ENCODE data around the gene CEP85. TPM values are rescaled to one million over a fixed set of nuclear protein-coding genes. Genes with fewer than 3 reads are reported as not detected.

Gene CEP85
- total and polyA plus RNA-seq, 2 of the 13 experiments (the other 11 are each of a cell fraction or from before 2014, with no cell fraction given) = 16.1 to 26.7 TPM

DNA sequence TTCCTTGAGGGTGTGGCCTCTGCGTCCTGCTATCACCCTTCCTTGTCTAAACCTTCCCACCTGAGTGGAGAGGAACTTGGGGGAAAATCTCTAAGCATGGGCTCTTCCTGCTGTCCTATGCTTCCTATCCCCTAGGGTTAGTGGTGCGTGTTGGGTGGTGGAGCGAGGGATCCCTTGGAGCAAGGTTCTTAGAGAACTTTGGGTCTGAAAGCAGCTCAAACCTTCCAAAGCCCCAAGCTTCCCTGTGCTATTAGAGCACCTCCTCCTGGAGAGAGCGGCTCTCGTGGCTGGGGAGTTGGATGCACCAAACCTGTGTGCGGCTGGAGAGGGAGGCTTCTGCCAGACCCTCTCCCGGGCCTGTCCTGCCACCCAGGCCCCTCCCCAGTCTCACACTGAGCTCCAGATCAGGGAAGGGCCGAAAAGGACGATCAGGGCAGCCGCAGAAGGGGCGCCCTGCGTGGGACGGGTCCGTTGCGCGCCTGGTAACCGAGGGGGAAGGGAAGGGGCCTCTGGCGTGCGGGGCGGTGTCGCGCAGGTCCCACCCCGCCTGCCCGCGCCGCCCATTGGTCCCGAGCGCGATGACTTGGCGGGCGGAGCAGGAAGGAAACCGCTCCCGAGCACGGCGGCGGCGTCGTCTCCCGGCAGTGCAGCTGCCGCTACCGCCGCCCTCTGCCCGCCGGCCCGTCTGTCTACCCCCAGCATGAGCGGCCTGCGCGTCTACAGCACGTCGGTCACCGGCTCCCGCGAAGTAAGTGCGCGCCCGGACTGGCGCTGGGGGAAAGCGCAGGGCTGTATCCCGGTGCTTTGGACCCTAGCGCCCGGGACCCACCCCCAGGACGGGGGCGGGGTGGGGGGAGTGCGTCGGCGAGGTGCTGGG is 45.7 kb downstream of the CEP85 start, which contains the start of gene SH3BGRL3 (continued):
- TF ChIP-seq ZNF773 (CRISPR knock-in tag; IDR thresholded peaks at IDR 0.05; ENCODE audit: borderline replicate concordance) (no peak), CHCHD3 (CRISPR knock-in tag; IDR thresholded peaks at IDR 0.05) (0 out of 2 replicates have a peak, but pooled peaks have one; percentile 76), POLR2A (IDR thresholded peaks at IDR 0.05; ENCODE audit: insufficient read depth in 1 of 2, low read depth in 2 of 2, low read length in 2 of 2) (peak; percentile 51 to 77), ZNF615 (CRISPR knock-in tag; IDR thresholded peaks at IDR 0.05; ENCODE audit: borderline replicate concordance) (no peak), ZNF337 (CRISPR knock-in tag; IDR thresholded peaks at IDR 0.05; ENCODE audit: borderline replicate concordance, low read depth) (no peak), PCBP2 (optimal IDR thresholded peaks at IDR 0.05; ENCODE audit: low read depth, low read length, poor library complexity, severe bottlenecking) (no peak), TGIF2 (CRISPR knock-in tag; IDR thresholded peaks at IDR 0.05) (peak; percentile 60; the same call in 1 of the 2 replicates), ZNF235 (CRISPR knock-in tag; IDR thresholded peaks at IDR 0.05; ENCODE audit: borderline replicate concordance) (0 out of 2 replicates have a peak, but pooled peaks have one; percentile 28), NFE2L2 (IDR thresholded peaks at IDR 0.05; ENCODE audit: low read length) (no peak), HHEX (CRISPR knock-in tag; IDR thresholded peaks at IDR 0.05) (no peak), ZZZ3 (CRISPR knock-in tag; IDR thresholded peaks at IDR 0.05; ENCODE audit: borderline replicate concordance) (no peak; the same call in 1 of the 2 replicates), ZNF556 (CRISPR knock-in tag; IDR thresholded peaks at IDR 0.05; ENCODE audit: borderline replicate concordance) (peak; percentile 51; the same call in 1 of the 2 replicates), AHR (CRISPR knock-in tag; IDR thresholded peaks at IDR 0.05) (no peak), ZNF253 (CRISPR knock-in tag; IDR thresholded peaks at IDR 0.05; ENCODE audit: borderline replicate concordance) (no peak), KLF9 (CRISPR knock-in tag; IDR thresholded peaks at IDR 0.05; ENCODE audit: low read depth) (no peak), ETV6 (CRISPR knock-in tag; conservative IDR thresholded peaks at IDR 0.05) (no peak), ZKSCAN5 (CRISPR knock-in tag; IDR thresholded peaks at IDR 0.05) (no peak)
- TF ChIP-seq, protein P1, sequence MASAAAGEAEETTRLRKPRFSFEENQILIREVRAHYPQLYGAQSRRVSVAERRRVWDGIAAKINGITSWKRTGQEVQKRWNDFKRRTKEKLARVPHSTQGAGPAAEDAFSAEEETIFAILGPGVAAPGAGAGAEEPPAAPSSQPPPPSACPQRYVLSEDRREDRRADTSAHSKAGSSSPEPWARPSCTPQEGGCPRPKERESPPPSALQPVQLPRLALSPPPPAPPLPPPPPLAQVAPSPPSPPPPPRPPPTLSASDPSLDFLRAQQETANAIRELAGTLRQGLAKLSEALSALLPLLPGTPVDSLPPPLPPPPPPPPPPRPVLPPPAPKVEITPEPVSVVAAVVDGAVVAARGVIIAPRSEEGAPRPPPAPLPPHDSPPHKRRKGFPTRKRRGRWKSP (CRISPR knock-in tag; IDR thresholded peaks at IDR 0.05) = peak; percentile 85
- TF ChIP-seq, protein P2, sequence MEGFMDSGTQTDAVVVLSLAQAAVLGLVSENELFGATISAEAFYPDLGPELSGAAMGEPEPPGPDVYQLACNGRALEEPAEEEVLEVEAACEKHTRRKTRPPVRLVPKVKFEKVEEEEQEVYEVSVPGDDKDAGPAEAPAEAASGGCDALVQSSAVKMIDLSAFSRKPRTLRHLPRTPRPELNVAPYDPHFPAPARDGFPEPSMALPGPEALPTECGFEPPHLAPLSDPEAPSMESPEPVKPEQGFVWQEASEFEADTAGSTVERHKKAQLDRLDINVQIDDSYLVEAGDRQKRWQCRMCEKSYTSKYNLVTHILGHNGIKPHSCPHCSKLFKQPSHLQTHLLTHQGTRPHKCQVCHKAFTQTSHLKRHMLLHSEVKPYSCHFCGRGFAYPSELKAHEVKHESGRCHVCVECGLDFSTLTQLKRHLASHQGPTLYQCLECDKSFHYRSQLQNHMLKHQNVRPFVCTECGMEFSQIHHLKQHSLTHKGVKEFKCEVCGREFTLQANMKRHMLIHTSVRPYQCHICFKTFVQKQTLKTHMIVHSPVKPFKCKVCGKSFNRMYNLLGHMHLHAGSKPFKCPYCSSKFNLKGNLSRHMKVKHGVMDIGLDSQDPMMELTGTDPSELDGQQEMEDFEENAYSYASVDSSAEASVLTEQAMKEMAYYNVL (CRISPR knock-in tag; IDR thresholded peaks at IDR 0.05; ENCODE audit: borderline replicate concordance) = peak; percentile 34; the same call in 1 of the 2 replicates

Measured in HepG2 (cell line).